Stimulated activated CD4-positive, alpha-beta T cell treated with anti-CD3 and anti-CD28 coated beads, TNF-alpha, amount 100 ng/mL, for 48 hours (primary cell): Measurements from ENCODE around the gene DDO.

Source experiments
- DNase-seq, 3 donors: peaks; one replicate each; pipeline ENCODE4 v3.0.0-alpha.2; 2020; ENCODE audit warnings: low read depth in 3 of 3

DDO gene

DNA sequence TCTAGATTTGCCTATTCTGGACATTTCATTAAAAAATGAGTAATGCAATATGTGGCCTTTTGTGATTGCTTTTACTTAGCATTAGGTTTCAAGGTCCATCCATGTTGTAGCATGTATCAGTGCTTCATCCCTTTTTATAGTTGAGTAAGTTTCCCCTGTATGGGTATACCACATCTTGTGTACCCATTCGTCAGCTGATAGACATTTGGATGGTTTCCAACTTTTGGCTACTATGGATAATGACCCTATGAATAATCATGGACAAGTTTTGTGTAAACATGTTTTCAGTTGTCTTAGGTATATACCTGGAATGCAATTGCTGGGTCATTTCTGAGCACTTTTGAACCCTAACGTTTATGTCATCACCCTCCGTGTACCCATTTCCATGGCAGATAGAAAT, 72.6 kb downstream of the DDO start:
- no peak for DNase-seq
